ENCODE measurements around the gene COG6.

The COG6 gene

DNA sequence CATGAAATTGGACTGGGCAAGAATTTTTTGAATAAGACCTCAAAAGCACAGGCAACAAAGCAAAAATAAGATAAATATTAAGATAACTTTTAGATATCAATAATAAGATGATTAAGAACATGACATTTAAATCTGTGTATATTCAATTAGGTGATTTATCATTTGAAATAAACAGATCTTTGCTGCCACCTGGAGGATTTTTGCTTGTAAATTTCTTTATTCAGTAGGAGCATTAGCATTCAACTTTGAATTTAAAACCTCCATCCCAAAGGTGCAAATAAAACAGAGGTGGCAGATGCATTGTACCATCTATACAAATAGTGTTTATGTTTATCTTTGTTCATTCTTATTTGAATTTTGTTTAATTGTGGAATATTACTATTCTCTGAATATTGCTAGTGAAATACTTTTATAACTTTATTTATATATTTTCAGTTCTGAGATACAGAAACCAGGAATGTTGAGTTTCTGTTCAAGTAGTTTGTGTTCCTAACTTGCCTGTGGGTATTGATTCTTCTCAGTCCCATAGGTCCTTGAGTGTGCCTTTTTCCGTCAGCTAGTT lies 20.9 kb downstream of the COG6 start:
- DNase-seq (ENCODE audit: low read depth in 2 of 2) = no peak

DNA sequence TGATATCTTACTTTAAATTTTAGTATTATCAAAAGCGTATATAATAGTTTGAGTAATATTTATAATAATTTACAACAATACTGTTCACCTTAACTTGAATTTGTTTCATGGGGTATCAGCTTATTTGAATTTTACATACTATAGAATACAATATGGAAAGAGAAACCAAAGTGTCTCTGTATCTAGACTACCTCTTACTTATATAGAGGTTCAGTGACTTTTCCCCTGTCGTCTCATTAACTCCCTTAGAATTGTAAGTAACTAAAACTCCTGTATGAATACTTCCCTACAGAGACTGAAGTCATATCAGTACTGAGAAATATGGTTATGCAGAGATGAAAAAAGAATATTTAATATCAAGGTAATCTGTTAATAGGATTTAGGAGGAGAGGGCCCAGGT lies 26.8 kb downstream of the COG6 start:
- DNase-seq (ENCODE audit: low read depth in 2 of 2) = no peak

GRCh38 chr13:39682788-39683187 lies 27.3 kb downstream of the COG6 start:
- DNase-seq (ENCODE audit: low read depth in 2 of 2) = no peak

DNA sequence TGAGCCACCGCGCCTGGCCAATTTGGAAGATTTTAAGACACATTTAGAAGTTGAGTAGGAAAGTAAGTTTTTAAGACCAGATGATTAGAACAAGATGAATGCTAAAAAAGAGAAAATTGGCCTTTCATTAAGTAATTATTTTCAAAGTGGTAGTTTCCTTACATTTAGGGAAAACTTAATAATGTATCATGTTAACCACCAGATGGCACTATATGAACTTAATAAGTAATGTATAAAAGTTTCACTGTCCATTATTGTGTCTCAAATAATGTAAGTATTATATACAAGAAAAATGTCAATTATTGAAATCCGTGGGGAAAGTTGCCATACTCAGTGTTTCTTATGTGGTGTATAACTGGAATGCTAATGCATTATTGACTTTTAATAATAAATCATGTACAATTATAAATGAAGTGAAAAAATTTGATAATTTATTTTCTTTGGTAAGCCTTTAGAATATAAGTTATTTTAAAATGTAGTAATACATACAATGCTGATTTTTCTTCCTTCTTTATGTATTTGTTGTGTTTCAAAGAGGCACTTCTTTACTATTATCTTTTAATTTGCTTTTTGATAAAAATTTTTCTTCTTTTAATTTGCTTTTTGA lies 29.2 kb downstream of the COG6 start:
- DNase-seq (ENCODE audit: low read depth in 2 of 2) = no peak

- DNase-seq (ENCODE audit: low read depth in 2 of 2) = no peak
These were observed 30.2 kb downstream of the COG6 start for GRCh38 chr13:39685652-39686051.

- no peak for DNase-seq (ENCODE audit: low read depth in 2 of 2)
These were observed 32.8 kb downstream of the COG6 start for GRCh38 chr13:39688278-39688677.

GRCh38 chr13:39688699-39689405 lies 33.4 kb downstream of the COG6 start:
- no peak for DNase-seq (ENCODE audit: low read depth in 2 of 2)

DNA sequence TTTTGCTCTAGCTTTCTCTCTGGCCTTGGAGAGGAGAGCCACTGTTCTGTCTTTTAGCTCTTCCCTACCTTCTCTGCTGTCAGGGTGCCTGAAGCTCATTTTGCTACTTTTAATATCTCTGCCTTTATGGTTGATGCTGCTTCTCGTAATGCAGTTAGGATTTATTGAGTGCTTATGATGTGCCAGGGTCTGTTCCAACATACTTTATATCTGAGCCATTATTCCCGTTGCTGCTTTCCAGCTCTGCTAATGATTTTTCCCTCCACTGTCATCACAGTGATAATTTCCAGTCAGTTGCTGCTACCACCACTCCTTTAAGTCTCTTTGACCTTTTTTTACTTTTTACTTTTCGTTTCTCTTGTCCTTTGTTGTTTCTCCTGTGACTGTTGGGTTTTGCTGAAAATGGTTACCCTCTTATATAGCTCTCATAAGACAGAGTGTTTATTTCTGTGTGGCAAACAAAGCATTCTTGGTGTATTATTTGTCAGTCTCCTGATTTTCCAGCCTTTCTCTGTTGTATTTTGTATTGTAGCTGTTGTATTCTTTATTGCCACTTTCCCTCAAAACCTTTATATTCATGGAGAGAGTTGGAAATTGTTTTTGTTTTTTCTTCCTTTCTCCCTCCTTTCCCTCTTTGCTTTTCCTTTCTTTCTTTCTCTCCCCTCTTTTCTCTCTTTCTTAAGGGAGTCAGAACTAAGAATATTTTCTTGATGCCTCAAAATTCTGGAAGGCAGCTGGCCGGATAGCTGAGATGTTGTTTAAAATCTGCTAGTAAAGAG lies 37.4 kb downstream of the COG6 start:
- DNase-seq (ENCODE audit: low read depth in 2 of 2) = no peak

GRCh38 chr13:39699274-39699673 lies 43.8 kb downstream of the COG6 start:
- DNase-seq (ENCODE audit: low read depth in 2 of 2) = no peak

- no peak for DNase-seq (ENCODE audit: low read depth in 2 of 2)
These were observed 57.2 kb downstream of the COG6 start for GRCh38 chr13:39712626-39713025.

- DNase-seq (ENCODE audit: low read depth in 2 of 2) = no peak
These were observed 73.7 kb downstream of the COG6 start for GRCh38 chr13:39729156-39729555.

DNA sequence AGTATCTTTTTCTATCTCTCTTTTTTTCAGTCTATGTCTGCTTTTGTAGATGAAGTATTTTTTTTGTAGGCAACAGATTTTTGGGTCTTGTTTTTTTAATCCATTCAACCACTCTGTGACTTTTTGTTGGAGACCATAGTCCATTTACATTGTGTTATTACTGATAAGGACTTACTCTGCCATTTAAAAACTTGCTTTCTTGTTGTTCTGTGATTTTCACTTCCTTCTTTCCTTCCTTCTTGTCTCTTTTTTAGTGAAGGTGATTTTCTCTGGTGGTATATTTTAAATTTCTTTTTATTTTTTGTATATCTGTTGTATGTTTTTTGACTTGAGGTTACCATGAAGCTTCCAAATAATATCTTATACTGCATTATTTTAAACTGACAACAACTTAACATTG lies 79.5 kb downstream of the COG6 start:
- DNase-seq (ENCODE audit: low read depth in 2 of 2) = no peak

- no peak for DNase-seq (ENCODE audit: low read depth in 2 of 2)
These were observed 81.6 kb downstream of the COG6 start for GRCh38 chr13:39737047-39737446.

DNA sequence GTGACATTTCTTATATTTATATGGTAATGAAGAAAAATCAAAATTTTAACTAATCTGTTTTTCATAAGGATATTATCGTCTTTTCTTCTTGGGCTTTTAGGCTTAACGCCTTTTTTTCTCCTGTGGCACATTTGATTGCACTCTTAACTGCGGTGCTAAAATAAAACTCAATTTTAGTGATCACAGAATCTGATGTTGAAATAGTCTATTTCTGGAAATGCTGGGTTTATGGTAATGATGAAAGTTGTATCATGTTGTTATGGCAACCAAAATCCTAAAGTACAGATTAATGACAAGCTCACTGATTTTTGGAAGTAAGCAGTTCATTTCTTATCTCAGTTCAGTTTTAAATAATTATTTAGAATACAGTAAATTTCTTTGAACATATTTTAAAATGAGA lies 85.3 kb downstream of the COG6 start:
- no peak for DNase-seq (ENCODE audit: low read depth in 2 of 2)

DNA sequence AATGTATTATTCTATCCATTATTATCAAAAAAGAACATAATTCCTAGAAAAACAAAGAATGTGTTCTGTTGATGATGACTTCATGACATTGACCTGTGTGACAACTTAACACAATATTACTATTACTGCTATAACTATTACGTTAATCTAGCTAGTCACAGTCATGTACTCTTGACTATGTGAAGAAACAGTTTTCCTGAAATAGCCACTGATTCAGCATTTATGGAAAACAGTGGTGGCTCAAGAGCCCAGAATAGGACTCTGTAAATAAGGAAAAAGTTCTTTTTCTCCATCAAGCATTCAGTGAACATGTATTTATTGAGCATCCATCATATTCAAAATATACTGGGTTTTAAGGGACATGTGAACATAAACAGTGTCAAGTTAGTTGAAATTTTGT lies 93.5 kb downstream of the COG6 start:
- no peak for DNase-seq (ENCODE audit: low read depth in 2 of 2)

GRCh38 chr13:39749528-39749927 lies 94.1 kb downstream of the COG6 start:
- DNase-seq (ENCODE audit: low read depth in 2 of 2) = no peak

- DNase-seq (ENCODE audit: low read depth in 2 of 2) = no peak
These were observed 96.3 kb downstream of the COG6 start for GRCh38 chr13:39751805-39752204.

DNA sequence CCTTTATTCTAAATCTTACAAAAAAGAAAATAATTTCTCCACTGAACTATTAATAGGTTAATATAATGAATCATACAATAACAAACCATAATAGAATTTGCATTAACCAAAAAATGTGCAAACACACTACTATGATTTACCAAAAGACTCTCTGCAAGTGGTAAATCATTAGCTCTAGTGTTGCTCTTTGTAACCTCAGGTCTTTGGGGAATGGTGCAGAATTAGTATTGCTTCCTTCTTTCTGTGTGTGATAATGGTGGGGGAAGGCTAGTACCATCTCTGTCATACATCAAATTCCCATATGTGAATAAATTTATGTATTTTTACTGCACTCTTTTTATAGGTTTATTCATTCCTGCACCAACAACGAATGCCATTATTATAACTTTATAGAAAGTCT lies 105.1 kb downstream of the COG6 start:
- no peak for DNase-seq (ENCODE audit: low read depth in 2 of 2)

- no peak for DNase-seq (ENCODE audit: low read depth in 2 of 2)
These were observed 110.5 kb downstream of the COG6 start for GRCh38 chr13:39765801-39766463.

GRCh38 chr13:39766464-39767158 lies 111.1 kb downstream of the COG6 start:
- no peak for DNase-seq (ENCODE audit: low read depth in 2 of 2)

DNA sequence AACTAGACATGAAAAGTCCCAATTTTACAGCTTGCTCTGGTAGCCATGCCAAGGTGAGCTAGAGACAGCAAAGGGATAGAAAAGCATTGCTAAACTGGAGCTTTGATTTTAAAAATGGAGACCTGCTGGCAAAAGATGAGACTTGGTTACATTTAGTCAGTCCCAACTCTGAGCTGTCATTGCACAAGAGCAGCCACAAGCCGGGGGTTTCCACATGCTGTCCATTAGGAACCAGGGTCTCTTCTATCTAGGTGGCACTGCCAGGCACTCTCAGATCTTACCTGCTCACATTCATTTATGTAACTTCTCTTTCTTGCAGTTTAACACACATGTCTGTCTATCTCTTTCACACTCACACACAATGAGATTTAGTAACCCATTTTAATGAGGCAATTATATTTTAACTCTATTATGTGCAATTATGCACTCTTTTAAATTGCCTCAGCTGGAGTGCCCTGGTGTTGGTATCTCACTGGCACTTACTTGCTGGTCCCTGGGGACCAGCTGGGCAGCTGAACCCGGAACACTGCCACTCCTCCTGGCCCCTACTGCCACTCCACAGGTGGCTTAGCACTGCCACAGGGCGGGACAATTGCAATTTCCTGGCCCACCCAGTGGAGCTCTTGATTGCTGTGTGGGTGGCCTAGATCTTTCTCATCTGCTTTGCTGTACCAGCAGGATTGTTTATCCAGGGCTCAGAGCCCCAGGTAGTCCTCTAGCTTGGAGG lies 112.5 kb downstream of the COG6 start:
- no peak for DNase-seq (ENCODE audit: low read depth in 2 of 2)
